ENCODE measurements around the gene FAM149A.

GRCh38 chr4:186107947-186108346, 3.4 kb downstream of the FAM149A start:
- no peak for TF ChIP-seq FOXA1 (IDR thresholded peaks at IDR 0.05)
- no peak for TF ChIP-seq BHLHE40 (IDR thresholded peaks at IDR 0.05; ENCODE audit: borderline replicate concordance)
- no peak for TF ChIP-seq SP1 (IDR thresholded peaks at IDR 0.05)
- TF ChIP-seq TARDBP (IDR thresholded peaks at IDR 0.05), result no peak
- TF ChIP-seq FOXM1 (IDR thresholded peaks at IDR 0.05; ENCODE audit: borderline replicate concordance), result no peak

Measured in HEK293T (cell line).